GM20000 (cell line): ENCODE measurements around the gene ZNF304.
"Not testable (repeated sequence)": the region's sequence is repeated elsewhere in the genome, so short reads cannot be mapped to it uniquely, and the experiment has no call there.

ENCODE experiments used
- DNase-seq: peaks from one replicate; pipeline ENCODE4 v3.0.0; 2012; ENCODE audit warnings: low spot score
- CTCF ChIP-seq: IDR thresholded peaks from 2 replicates; pipeline ENCODE4 v1.5.1; 2012; ENCODE audit warnings: mild to moderate bottlenecking, control low read depth; ENCODE audit errors: extremely low read depth, missing control alignments

Gene ZNF304

GRCh38 chr19:57357406-57357805 lies 6.3 kb downstream of the ZNF304 start:
- DNase-seq = no peak
- no peak for TF ChIP-seq CTCF

- DNase-seq = no peak
- no peak for TF ChIP-seq CTCF
Measured at GRCh38 chr19:57359300-57359699, 8.2 kb downstream of the ZNF304 start.

- no peak for DNase-seq
- no peak for TF ChIP-seq CTCF
Measured at GRCh38 chr19:57362419-57362818, 11.3 kb downstream of the ZNF304 start.

GRCh38 chr19:57362997-57363687 lies 12.1 kb downstream of the ZNF304 start, which contains the start of the genes TRAPPC2B and ZNF547:
Gene TRAPPC2B, plus strand, starts transcription at chr19:57363551. Its CDS starts 1,283 bp downstream, at chr19:57364834.
Gene ZNF547, plus strand, starts transcription at chr19:57363551. Its CDS starts 5,005 bp downstream, at chr19:57368556.
- TF ChIP-seq CTCF = no peak
- DNase-seq = peak; percentile 89

GRCh38 chr19:57363688-57364181 lies 12.7 kb downstream of the ZNF304 start:
- TF ChIP-seq CTCF = no peak
- DNase-seq = peak; percentile 5

GRCh38 chr19:57366776-57367175 lies 15.7 kb downstream of the ZNF304 start:
- TF ChIP-seq CTCF = no peak
- DNase-seq = no peak

GRCh38 chr19:57374179-57374578 lies 23.1 kb downstream of the ZNF304 start:
- TF ChIP-seq CTCF = no peak

GRCh38 chr19:57374647-57375046 lies 23.6 kb downstream of the ZNF304 start:
- not testable (repeated sequence) for DNase-seq

More at GRCh38 chr19:57374179-57374578, 23.1 kb downstream of the ZNF304 start:
- DNase-seq = no peak
